Ovary (tissue), 9 donors: ENCODE measurements around the gene NAB1. TPM values are rescaled to one million over a fixed set of nuclear protein-coding genes. Genes with fewer than 3 reads are reported as not detected.

Experiments used
- DNase-seq, 5 donors: peaks; one replicate each; pipeline ENCODE4 v3.0.0-alpha.2; 2019 to 2020
- H3K27ac ChIP-seq, 2 donors: fragments of 200-600 bp; one replicate each; pipeline versions ENCODE4 v1.5.1 to v1.8.0; 2019 to 2022
- H3K27me3 ChIP-seq: fragments of 200-600 bp; one replicate; pipeline ENCODE4 v1.8.0; 2022
- H3K36me3 ChIP-seq: fragments of 200-600 bp; sonication (generic); one replicate; pipeline ENCODE4 v1.5.1; 2019
- H3K4me1 ChIP-seq: one replicate; pipeline ENCODE4 v1.8.1; 2013; ENCODE audit warnings: mild to moderate bottlenecking, moderate library complexity; ENCODE audit not compliant: insufficient read depth
- H3K4me3 ChIP-seq: fragments of 200-600 bp; sonication (generic); one replicate; pipeline ENCODE4 v1.5.1; 2017
- H3K9me3 ChIP-seq, 2 donors: fragments of 200-600 bp in 1 of 2; sonication (generic) in 1 of 2; one replicate each; pipeline versions ENCODE4 v1.5.1 to v1.8.1; 2013 to 2019; ENCODE audit warnings: mild to moderate bottlenecking in 1 of 2, moderate library complexity in 1 of 2
- CTCF ChIP-seq, 3 donors: fragments of 450-650 bp in 2 of 3; fragments of 200-600 bp in 1 of 3; IDR thresholded peaks; one replicate each; pipeline versions ENCODE4 v1.5.1 to v1.8.0; 2016 to 2022; ENCODE audit warnings: antibody characterized with exemption in 3 of 3, mild to moderate bottlenecking in 1 of 3
- EP300 ChIP-seq: sonication (generic); formaldehyde crosslinking; IDR thresholded peaks from one replicate; pipeline ENCODE4 v1.6.1; 2017; ENCODE audit warnings: antibody characterized with exemption
- POLR2A ChIP-seq: fragments of 450-650 bp; IDR thresholded peaks from one replicate; pipeline ENCODE4 v1.6.1; 2017; ENCODE audit warnings: antibody characterized with exemption, mild to moderate bottlenecking, moderate library complexity
- WGBS, 3 donors: extraction: QIAGEN DNeasy Blood & Tissue Kit in 1 of 3; methylation state at CpG; one replicate each; pipeline versions ENCODE4 v1.1.5 to v1.1.7; 2013 to 2017; 5-methylcytosine and 5-hydroxymethylcytosine counted together
- intact Hi-C, 4 donors: fragments of 100-400 bp; cut with DNase I; formaldehyde crosslinking; loops; one replicate each; pipeline versions ENCODE4 v1.11.0 to v1.15.1; 2022 to 2023
- polyA plus RNA-seq, 2 donors: library from polyadenylated mRNA; stranded (reverse); fragments of 200-250 nt in 1 of 2; fragments of 350-450 nt in 1 of 2; fragmentation: Illumina TruSeq in 1 of 2; extraction: RNeasy Lipid Tissue Mini Kit (QIAGEN cat#74804) in 1 of 2; gene quantifications; one replicate each; pipeline ENCODE4 v1.2.3, GENCODE V29; 2013 to 2014
- total RNA-seq, 7 donors: library from RNA; depleted of rRNA in 2 of 7; stranded (reverse); fragments of >200 nt in 2 of 7; fragmentation: NEBNext Ultra II Directional in 3 of 7; extraction: Animal tissue kit (Norgen Biotek cat#: 25700) in 3 of 7; gene quantifications; one replicate each; pipeline versions ENCODE4 v1.1.0 to v1.2.4, GENCODE V29; 2016 to 2023
- donor health status: DM: no; HTN: no; CAD: no; lungs with moderate emphysema.
- donor health status: DM: no; HTN: no; CAD: no.
- donor health status: Bipolar disorder and iron deficiency.
- donor health status: DM: yes; HTN: yes; CAD: no.
- donor health status: DM: no; HTN: no; CAD: no.
- donor health status: DM: yes; HTN: yes; CAD: no.

The NAB1 gene
- total and polyA plus RNA-seq, 9 donors = 17.5 to 53.7 (median 39.8) TPM

- 62 to 74% (median 69%) methylated on average over 1 of the region's 1 CpG for WGBS, 3 donors
- H3K4me3 ChIP-seq = no peak overlapping the region
- DNase-seq = no peak
- H3K4me1 ChIP-seq = peaks cover 1% of the 10 kb centered on the region
- no peaks in the 10 kb centered on the region for H3K27me3 ChIP-seq
- H3K36me3 ChIP-seq = no peaks in the 10 kb centered on the region
- H3K9me3 ChIP-seq = no peaks in the 10 kb centered on the region
- intact Hi-C loops = no loop called here
- no peak for TF ChIP-seq EP300
- TF ChIP-seq POLR2A = no peak
- TF ChIP-seq CTCF (IDR thresholded peaks at IDR 0.05) = no peak
- no peak overlapping the region for H3K27ac ChIP-seq
These were observed 26.2 kb downstream of the NAB1 start for GRCh38 chr2:190674966-190675650.

- Histone ChIP-seq H3K27ac (no peak overlapping the region), H3K27me3 (no peaks in the 10 kb centered on the region), H3K36me3 (no peaks in the 10 kb centered on the region), H3K9me3 (no peaks in the 10 kb centered on the region), H3K4me1 (peaks cover 1% of the 10 kb centered on the region), H3K4me3 (no peak overlapping the region)
- WGBS, 3 donors = 70 to 77% (median 76%) methylated on average over 4 of the region's 4 CpGs
- intact Hi-C loops = no loop called here
- no peak for TF ChIP-seq POLR2A
- TF ChIP-seq CTCF (IDR thresholded peaks at IDR 0.05) = no peak
- TF ChIP-seq EP300 = no peak
- no peak for DNase-seq
These were observed 28.4 kb downstream of the NAB1 start for GRCh38 chr2:190677255-190677654.

- DNase-seq = no peak
- TF ChIP-seq CTCF (IDR thresholded peaks at IDR 0.05) (no peak), EP300 (no peak), POLR2A (no peak)
- Histone ChIP-seq H3K27me3 (no peaks in the 10 kb centered on the region), H3K27ac (no peak overlapping the region), H3K4me1 (peaks cover 1% of the 10 kb centered on the region), H3K4me3 (no peak overlapping the region), H3K9me3 (no peaks in the 10 kb centered on the region), H3K36me3 (no peaks in the 10 kb centered on the region)
- 55 to 62% (median 57%) methylated on average over 6 of the region's 6 CpGs for WGBS, 3 donors
- intact Hi-C loops = no loop called here
These were observed 29.7 kb downstream of the NAB1 start for GRCh38 chr2:190678444-190679162.

GRCh38 chr2:190679391-190679790 lies 30.5 kb downstream of the NAB1 start:
- H3K4me1 ChIP-seq = peaks cover 1% of the 10 kb centered on the region
- intact Hi-C loops = no loop called here
- WGBS, 3 donors = 87 to 100% (median 96%) methylated on average over 1 of the region's 1 CpG
- no peak for DNase-seq
- no peak overlapping the region for H3K4me3 ChIP-seq
- H3K9me3 ChIP-seq = no peaks in the 10 kb centered on the region
- H3K36me3 ChIP-seq = no peaks in the 10 kb centered on the region
- H3K27me3 ChIP-seq = no peaks in the 10 kb centered on the region
- H3K27ac ChIP-seq = no peak overlapping the region
- TF ChIP-seq POLR2A = no peak
- no peak for TF ChIP-seq EP300
- no peak for TF ChIP-seq CTCF (IDR thresholded peaks at IDR 0.05)
